ENCODE results near the gene FZR1.
A peak's percentile ranks its signal among the peaks of the same experiment; 100 is the strongest.

The FZR1 gene

GRCh38 chr19:3513229-3514140 lies 7.4 kb downstream of the FZR1 start:
- peak; percentile 21 for DNase-seq (ENCODE audit: low read depth, low spot score)

GRCh38 chr19:3514930-3515329 lies 8.8 kb downstream of the FZR1 start:
- no peak for DNase-seq (ENCODE audit: low read depth, low spot score)

GRCh38 chr19:3515891-3516422 lies 9.8 kb downstream of the FZR1 start:
- peak; percentile 36 for DNase-seq (ENCODE audit: low read depth, low spot score)

GRCh38 chr19:3516675-3517207 lies 10.6 kb downstream of the FZR1 start:
- DNase-seq (ENCODE audit: low read depth, low spot score) = peak; percentile 27

GRCh38 chr19:3517638-3518037 lies 11.5 kb downstream of the FZR1 start:
- no peak for DNase-seq (ENCODE audit: low read depth, low spot score)

- DNase-seq (ENCODE audit: low read depth, low spot score) = no peak
Observed at GRCh38 chr19:3518255-3518654, 12.1 kb downstream of the FZR1 start.

DNA sequence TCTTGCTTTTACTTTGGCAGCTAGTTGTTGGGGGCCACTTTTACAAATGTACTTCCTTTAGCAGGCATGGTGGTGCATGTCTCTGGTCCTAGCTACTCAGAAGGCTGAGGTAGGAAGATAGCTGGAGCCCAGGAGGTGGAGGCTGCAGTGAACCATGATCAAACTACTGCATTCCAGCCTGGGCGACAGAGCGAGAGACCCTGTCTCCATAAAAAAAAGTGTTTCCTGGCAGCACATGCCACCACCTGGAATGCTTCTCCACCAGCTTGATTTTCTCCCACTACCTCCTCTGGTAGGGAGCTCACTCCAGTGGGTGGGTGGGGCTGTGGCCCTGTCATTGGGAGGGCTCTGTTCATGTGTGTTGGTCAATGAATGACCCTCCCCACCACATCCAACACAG lies 12.5 kb downstream of the FZR1 start:
- no peak for DNase-seq (ENCODE audit: low read depth, low spot score)

DNA sequence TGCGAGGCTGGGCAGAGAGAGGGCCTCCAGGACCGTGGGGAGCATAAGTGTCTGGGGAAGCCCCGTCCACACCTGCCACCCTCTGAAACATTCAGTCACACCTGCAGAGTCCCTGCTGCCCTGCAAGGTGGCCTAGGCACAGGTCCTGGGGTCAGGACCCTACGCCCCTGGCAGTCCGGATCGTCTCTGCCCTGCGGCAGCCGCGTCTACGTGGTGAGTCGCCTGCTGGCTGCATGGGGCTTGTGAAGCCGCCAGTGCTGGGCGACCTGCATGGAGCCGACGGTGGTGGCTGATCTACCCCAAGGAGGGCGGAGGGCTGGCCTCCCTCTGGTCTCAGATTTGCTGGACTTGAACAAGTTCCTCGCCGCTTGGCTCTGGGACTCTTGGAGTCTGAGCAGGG lies 13.0 kb downstream of the FZR1 start:
- DNase-seq (ENCODE audit: low read depth, low spot score) = no peak

- DNase-seq (ENCODE audit: low read depth, low spot score) = no peak
Observed at GRCh38 chr19:3520166-3521103, 14.3 kb downstream of the FZR1 start.

DNA sequence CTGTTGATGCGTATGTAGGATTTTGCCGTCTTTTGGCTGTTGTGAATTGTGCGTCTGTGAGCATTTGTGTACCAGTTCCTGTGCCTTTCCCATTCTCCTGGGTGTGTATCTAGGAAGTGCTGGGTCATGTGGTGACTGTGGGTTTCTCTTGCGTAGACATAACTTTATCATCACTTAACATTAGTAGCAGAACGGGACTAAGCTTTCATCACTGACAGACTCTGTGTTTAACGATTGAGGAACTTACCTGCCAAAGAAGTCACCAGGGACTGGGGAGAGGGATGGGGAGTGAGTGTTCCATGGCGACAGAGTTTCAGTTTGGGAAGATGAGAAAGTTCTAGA lies 15.0 kb downstream of the FZR1 start:
- DNase-seq (ENCODE audit: low read depth, low spot score) = no peak

DNA sequence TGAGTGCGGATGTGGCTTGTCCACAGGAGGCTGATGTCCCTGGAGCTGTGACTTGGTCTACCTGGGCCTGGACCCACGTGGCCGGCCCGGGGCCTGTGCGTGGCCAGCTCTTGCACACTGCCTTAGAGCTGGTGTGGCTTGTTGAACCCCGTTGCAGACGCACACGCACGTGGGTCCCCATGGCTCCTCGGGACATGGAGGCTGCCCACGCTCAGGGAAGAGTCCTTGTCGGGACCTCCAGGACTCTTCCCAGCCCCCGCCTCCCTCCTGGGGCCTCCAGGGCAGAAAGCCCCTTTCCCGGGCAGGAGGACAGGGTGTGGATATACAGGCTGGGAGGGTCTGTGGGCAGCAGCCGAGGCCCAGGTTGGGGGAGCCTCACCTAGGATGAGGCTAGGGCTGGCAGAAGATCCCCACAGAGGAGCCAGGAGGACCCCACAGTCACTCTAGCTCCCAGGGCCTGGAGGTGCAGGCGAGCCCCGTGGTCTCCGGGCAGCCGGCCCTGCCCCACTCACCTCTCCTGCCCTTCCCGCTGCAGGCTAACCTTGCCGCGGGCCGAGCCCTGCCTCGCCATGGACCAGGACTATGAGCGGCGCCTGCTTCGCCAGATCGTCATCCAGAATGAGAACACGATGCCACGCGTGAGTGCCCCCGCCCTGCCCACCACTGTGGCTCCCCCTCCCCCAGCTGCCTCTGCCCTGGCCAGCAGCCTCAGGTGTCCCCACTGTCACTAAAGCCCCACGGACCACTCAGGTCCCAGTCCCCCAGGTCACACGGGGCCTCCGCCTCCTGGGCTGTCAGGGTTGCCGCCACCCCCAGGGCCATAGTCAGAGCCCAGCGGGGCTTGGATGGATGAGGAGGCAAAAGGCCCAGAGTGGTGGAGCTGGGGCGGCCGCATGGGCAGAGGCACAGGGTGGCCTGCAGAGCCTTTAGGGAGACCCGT lies 16.6 kb downstream of the FZR1 start:
- no peak for DNase-seq (ENCODE audit: low read depth, low spot score)

DNA sequence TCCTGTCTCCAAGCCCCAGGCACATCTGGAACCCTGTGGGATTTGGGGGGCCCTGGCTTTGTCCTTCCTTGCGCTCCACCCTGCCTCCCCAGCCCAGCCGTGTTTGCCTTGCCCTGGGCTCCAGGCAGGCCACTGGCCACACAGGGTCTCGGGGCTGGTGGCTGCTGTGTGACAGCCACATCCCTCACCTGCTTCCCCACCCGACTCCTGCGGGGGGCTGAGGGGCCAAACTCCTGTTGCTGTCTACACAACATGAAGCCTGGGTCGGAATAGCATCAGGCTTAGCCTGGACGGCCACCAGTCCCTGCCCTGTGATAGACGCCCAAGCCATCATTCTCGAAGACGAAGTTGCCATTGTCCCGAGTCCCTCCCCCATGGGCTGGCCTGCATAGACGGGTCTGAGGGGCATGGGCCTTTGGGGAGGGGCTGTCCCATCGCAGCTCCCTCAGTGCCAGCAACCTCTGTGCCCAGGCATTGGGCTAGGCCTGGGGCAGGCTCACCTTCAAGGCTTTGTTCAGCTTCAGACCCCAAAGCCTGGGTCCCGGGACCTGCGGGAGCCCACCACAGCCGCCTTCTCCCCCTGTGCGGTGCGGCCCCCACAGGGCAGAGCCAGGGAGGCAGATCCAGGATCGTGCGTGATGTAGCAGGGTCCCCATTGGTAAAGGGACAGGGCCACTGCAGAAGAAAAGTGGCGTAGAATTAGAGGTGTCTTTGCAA lies 17.4 kb downstream of the FZR1 start:
- no peak for DNase-seq (ENCODE audit: low read depth, low spot score)

DNA sequence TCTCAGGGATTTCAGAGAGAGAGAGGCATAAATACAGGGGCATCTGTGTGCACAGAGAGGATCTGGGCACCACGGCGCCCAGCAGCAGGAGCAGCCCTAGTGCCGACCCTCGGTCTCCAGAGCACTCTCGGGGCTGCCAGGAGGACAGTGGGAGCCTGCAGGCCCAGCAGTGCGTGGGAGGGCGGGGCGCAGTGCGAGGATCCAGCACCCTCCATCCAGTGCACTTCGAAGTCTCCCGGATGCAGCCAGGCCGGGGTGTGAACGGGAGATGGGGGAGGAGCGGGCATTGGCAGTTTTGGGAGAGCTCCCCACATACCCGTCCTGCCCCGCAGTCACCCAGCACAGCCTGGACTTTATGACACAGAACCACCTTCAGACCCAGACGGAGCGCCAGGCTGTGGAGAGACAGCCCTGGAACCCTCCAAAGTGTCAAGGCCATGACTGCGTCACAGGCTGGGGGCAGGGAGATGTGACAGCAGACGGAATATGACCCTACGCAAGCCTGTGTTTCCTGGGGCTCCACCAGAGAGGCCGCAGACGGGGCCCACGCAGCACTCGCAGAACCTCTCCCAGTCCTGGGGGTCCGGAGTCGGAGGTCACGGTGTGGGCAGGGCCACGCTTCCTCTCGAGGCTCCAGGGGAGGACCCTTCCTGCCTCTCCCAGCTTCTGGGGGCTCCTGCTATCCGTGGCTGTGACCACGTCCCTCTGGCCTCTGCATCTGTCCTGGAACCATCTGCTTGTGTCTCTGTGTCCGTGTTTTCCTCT lies 18.1 kb downstream of the FZR1 start:
- DNase-seq (ENCODE audit: low read depth, low spot score) = no peak

- no peak for DNase-seq (ENCODE audit: low read depth, low spot score)
Observed at GRCh38 chr19:3524904-3525451, 18.9 kb downstream of the FZR1 start.

DNA sequence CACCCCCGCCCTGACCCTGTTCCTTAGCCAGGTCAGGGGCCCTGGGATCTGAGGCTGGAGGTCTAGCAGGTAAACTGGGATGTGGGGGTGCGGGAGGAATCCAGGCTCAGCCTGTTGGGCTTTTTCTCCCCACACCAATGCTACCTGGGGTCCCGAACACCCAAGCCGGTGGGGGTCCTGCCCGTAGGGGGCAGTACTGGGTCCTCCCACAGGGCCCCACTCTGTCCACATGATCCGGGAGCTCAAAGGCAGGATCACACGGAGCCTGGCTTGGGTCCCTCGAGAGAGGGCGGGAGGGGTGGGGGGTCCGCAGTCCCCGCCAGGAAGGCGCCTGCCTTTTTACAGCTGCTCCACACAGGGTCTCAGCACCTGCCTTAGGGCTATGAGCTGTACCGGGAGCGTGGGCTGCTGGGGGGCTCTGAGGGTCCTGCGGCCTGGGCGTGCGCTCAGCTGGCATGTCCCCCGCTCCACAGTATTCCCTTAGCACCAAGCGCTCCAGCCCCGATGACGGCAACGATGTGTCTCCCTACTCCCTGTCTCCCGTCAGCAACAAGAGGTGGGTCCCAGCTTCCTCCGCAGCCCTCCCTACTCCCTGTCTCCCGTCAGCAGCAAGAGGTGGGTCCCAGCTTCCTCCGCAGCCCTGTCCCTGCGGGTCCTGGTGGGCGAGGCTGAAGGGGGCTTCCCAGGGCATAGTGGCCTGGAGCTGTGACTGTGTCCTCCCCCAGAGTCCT lies 20.6 kb downstream of the FZR1 start:
- no peak for DNase-seq (ENCODE audit: low read depth, low spot score)

GRCh38 chr19:3527238-3527910 lies 21.3 kb downstream of the FZR1 start:
- no peak for DNase-seq (ENCODE audit: low read depth, low spot score)

DNA sequence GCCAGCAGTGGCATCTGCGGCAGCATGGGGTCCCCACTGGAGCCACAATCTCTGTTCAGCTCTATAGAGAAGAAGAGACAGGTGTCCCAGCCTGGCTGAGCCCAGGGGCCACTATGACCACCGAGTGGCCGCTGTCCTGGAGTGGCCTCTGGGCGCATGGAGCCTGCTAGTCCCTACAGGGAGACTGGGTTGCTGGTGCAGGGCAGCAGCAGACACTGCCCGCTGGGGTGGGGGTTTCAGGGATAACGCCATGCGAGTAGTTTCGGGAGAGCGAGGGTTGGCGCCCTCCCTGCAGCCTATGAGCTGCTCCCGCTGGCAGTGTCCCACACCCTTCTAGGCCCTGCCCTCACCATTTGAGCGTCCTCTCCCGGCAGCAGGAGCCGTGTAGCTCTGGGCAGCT lies 22.0 kb downstream of the FZR1 start:
- DNase-seq (ENCODE audit: low read depth, low spot score) = no peak
